B cell (primary cell): ENCODE data around the gene GTF2H4. TPM values are rescaled to one million over a fixed set of nuclear protein-coding genes. Genes with fewer than 3 reads are reported as not detected.

Source experiments
- ATAC-seq: fragments of 200-7000 bp; cut with Tn5 transposase; one replicate; pipeline ENCODE4 v1.10.0; 2021; ENCODE audit warnings: low read depth, mild to moderate bottlenecking, moderate number of reproducible peaks, moderate library complexity
- CTCF ChIA-PET: fragments of 350-600 bp; sonication (Branson Sonifier 250); formaldehyde crosslinking; loops from one replicate; lab custom pipeline; 2021; ENCODE audit warnings: antibody characterized with exemption, inconsistent platforms; lab: Charles Lee
- POLR2A ChIA-PET: fragments of 350-600 bp; sonication (Branson Sonifier 250); formaldehyde crosslinking; loops from one replicate; lab custom pipeline; 2021; ENCODE audit warnings: antibody characterized with exemption; lab: Charles Lee
- DNase-seq: peaks from one replicate; pipeline ENCODE4 v3.0.0; 2013
- H2AFZ ChIP-seq: 2 replicates; pipeline ENCODE4 v1.6.1; 2012; ENCODE audit warnings: mild to moderate bottlenecking, low read depth, low read length; ENCODE audit not compliant: insufficient read depth, poor library complexity, severe bottlenecking
- H3K27ac ChIP-seq, 2 donors: 1 replicate in 1 of 2; 2 replicates in 1 of 2; pipeline ENCODE4 v1.5.1; 2012 to 2013; ENCODE audit warnings: low read length in 2 of 2, mild to moderate bottlenecking in 2 of 2, moderate library complexity in 1 of 2
- H3K27me3 ChIP-seq, 4 experiments: fragments of 200-600 bp in 1 of 4; sonication (generic) in 1 of 4; replicated peaks in 1 of 4; 1 replicate in 2 of 4; 2 replicates in 2 of 4; pipeline versions ENCODE4 v1.6.1 to v1.7.0; 2013 to 2016; ENCODE audit warnings: low read length in 3 of 4, mild to moderate bottlenecking in 2 of 4, mixed read lengths in 1 of 4, moderate library complexity in 1 of 4; ENCODE audit not compliant: insufficient read depth in 4 of 4, control insufficient read depth in 3 of 4; ENCODE audit errors: control extremely low read depth in 1 of 4
- H3K36me3 ChIP-seq, 2 experiments: replicated peaks in 1 of 2; 1 replicate in 1 of 2; 2 replicates in 1 of 2; pipeline versions ENCODE4 v1.6.1 to v1.7.1; 2013; ENCODE audit warnings: low read length in 1 of 2; ENCODE audit not compliant: insufficient read depth in 2 of 2, control insufficient read depth in 1 of 2; ENCODE audit errors: control extremely low read depth in 1 of 2, extremely low read depth in 1 of 2
- H3K4me1 ChIP-seq, 2 donors: fragments of 200-600 bp in 1 of 2; sonication (generic) in 1 of 2; 1 replicate in 1 of 2; 2 replicates in 1 of 2; pipeline versions ENCODE4 v1.5.1 to v1.6.1; 2013 to 2017; ENCODE audit warnings: low read length in 2 of 2; ENCODE audit not compliant: control insufficient read depth in 2 of 2, insufficient read depth in 2 of 2
- H3K4me2 ChIP-seq: replicated peaks from 2 replicates; pipeline ENCODE3; 2012; ENCODE audit warnings: mild to moderate bottlenecking, low read depth, low read length; ENCODE audit not compliant: poor library complexity, severe bottlenecking
- H3K4me3 ChIP-seq, 5 experiments: fragments of 200-600 bp in 1 of 5; sonication (generic) in 1 of 5; 1 replicate in 3 of 5; 2 replicates in 2 of 5; pipeline versions ENCODE4 v1.5.1 to v1.7.0; 2011 to 2016; ENCODE audit warnings: low read length in 4 of 5, mild to moderate bottlenecking in 4 of 5, low read depth in 2 of 5, control low read depth in 1 of 5, moderate library complexity in 1 of 5; ENCODE audit not compliant: insufficient read depth in 1 of 5; ENCODE audit errors: control extremely low read depth in 1 of 5, extremely low read depth in 1 of 5
- H3K79me2 ChIP-seq: fragments of 200-600 bp; sonication (generic); one replicate; pipeline ENCODE4 v1.6.0; 2016; ENCODE audit warnings: low read length; ENCODE audit not compliant: control insufficient read depth, insufficient read depth
- H3K9ac ChIP-seq: fragments of 200-600 bp; sonication (generic); 2 replicates; pipeline ENCODE4 v1.6.1; 2017; ENCODE audit warnings: mild to moderate bottlenecking, low read length, moderate library complexity
- H3K9me3 ChIP-seq, 3 donors: one replicate each; pipeline versions ENCODE4 v1.6.1 to v1.7.1; 2013; ENCODE audit warnings: low read length in 2 of 3; ENCODE audit not compliant: control insufficient read depth in 2 of 3, insufficient read depth in 1 of 3; ENCODE audit errors: control extremely low read depth in 1 of 3
- H4K20me1 ChIP-seq: 2 replicates; pipeline ENCODE4 v1.6.0; 2012; ENCODE audit warnings: mild to moderate bottlenecking, low read length; ENCODE audit not compliant: insufficient read depth, control insufficient read depth, poor library complexity, severe bottlenecking
- H3K27ac Mint-ChIP-seq: one replicate; pipeline ENCODE4 v1.8.0; 2021; ENCODE audit warnings: mixed read lengths
- H3K27me3 Mint-ChIP-seq: one replicate; pipeline ENCODE4 v1.8.0; 2021; ENCODE audit warnings: mixed read lengths
- H3K4me1 Mint-ChIP-seq: one replicate; pipeline ENCODE4 v1.8.0; 2021; ENCODE audit warnings: mixed read lengths
- H3K4me3 Mint-ChIP-seq: one replicate; pipeline ENCODE4 v1.8.0; 2021; ENCODE audit warnings: mixed read lengths
- H3K9me3 Mint-ChIP-seq: one replicate; pipeline ENCODE4 v1.8.0; 2022; ENCODE audit warnings: mixed read lengths; ENCODE audit not compliant: insufficient read depth
- EZH2 ChIP-seq: IDR thresholded peaks from 2 replicates; pipeline ENCODE4 v1.6.1; 2012; ENCODE audit warnings: borderline replicate concordance, low read depth, mild to moderate bottlenecking, moderate library complexity, low read length; ENCODE audit not compliant: insufficient read depth, poor library complexity, severe bottlenecking
- WGBS: methylation state at CpG from one replicate; pipeline ENCODE4 v1.1.5; 2013; ENCODE audit warnings: missing lambda C conversion rate; ENCODE audit not compliant: insufficient coverage; 5-methylcytosine and 5-hydroxymethylcytosine counted together
- intact Hi-C: fragments of 100-400 bp; cut with micrococcal nuclease; formaldehyde crosslinking; loops from one replicate; pipeline ENCODE4 v1.10.0; 2022
- polyA plus RNA-seq: library from polyadenylated mRNA; depleted of rRNA; stranded (reverse); fragments of >200 nt; gene quantifications from 2 replicates; pipeline ENCODE4 v1.2.3, GENCODE V29; 2012
- total RNA-seq, 2 donors: library from RNA; stranded (reverse); fragments of 120-200 nt in 1 of 2; gene quantifications; 1 replicate in 1 of 2; 2 replicates in 1 of 2; pipeline versions ENCODE4 v1.2.3 to v1.2.4, GENCODE V29; 2013 to 2022
- TF ChIP-seq, protein P1 (sequence below): fragments of 200-600 bp; IDR thresholded peaks from one replicate; pipeline ENCODE4 v1.8.0; 2022; ENCODE audit warnings: antibody characterized with exemption, mild to moderate bottlenecking

GTF2H4 gene
- total and polyA plus RNA-seq, 2 donors (not counting 1 experiment from before 2014, with no cell fraction given), result 30.2 to 38.4 TPM

DNA sequence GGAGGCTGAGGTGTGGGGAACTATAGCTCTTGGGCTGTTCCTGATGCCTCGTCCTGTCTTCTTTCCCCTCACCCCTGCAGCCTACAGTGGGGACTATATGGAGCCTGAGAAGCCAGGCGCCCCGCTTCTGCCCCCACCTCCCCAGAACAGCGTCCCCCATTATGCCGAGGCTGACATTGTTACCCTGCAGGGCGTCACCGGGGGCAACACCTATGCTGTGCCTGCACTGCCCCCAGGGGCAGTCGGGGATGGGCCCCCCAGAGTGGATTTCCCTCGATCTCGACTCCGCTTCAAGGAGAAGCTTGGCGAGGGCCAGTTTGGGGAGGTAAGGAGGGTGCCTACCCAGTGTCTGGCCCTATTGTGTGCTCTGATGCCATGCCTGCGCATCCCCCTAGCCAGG is 11.5 kb upstream of the GTF2H4 start:
- no peak overlapping the region for H3K27ac Mint-ChIP-seq
- H3K9me3 Mint-ChIP-seq, result no peaks in the 10 kb centered on the region
- CTCF ChIA-PET, result interaction anchor here (0.8 kb wide), 1 partner anchor 186 kb away, joined by 4 read pairs; no protein-coding TSS in a partner anchor

DNA sequence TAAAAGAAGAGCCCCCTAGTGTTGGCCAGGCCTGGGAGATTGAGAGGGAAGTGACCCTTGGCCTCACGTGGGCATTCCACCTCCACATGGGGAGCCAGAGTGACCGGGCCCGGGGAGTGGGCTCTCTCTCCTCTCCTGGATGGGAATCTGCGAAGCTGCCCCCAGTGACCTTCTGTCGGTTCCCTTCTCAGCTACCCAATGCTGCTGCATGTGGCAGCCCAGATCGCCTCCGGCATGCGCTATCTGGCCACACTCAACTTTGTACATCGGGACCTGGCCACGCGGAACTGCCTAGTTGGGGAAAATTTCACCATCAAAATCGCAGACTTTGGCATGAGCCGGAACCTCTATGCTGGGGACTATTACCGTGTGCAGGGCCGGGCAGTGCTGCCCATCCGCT is 10.1 kb upstream of the GTF2H4 start:
- Mint-ChIP-seq H3K4me1 (peaks cover 11% of the 10 kb centered on the region), H3K27ac (no peak overlapping the region), H3K4me3 (no peak overlapping the region), H3K9me3 (no peaks in the 10 kb centered on the region), H3K27me3 (no peaks in the 10 kb centered on the region)
- Histone ChIP-seq H3K4me3 (no peak overlapping the region), H3K36me3 (peaks cover 0 to 50% of the 10 kb centered on the region in 2 experiments), H3K27me3 (no peaks in the 10 kb centered on the region), H3K4me2 (no peak overlapping the region), H3K79me2 (no peaks in the 10 kb centered on the region), H3K4me1 (peaks cover 8% of the 10 kb centered on the region in 2 donors), H3K9ac (no peak overlapping the region), H3K9me3 (no peaks in the 10 kb centered on the region), H3K27ac (no peak overlapping the region), H2AFZ (no peak overlapping the region), H4K20me1 (peaks cover 12% of the 10 kb centered on the region)
- DNase-seq (no peak), ATAC-seq (no peak)
- CTCF ChIA-PET, result no interaction called here
- WGBS, result 93% methylated on average over 16 of the region's 16 CpGs
- TF ChIP-seq, protein P1, sequence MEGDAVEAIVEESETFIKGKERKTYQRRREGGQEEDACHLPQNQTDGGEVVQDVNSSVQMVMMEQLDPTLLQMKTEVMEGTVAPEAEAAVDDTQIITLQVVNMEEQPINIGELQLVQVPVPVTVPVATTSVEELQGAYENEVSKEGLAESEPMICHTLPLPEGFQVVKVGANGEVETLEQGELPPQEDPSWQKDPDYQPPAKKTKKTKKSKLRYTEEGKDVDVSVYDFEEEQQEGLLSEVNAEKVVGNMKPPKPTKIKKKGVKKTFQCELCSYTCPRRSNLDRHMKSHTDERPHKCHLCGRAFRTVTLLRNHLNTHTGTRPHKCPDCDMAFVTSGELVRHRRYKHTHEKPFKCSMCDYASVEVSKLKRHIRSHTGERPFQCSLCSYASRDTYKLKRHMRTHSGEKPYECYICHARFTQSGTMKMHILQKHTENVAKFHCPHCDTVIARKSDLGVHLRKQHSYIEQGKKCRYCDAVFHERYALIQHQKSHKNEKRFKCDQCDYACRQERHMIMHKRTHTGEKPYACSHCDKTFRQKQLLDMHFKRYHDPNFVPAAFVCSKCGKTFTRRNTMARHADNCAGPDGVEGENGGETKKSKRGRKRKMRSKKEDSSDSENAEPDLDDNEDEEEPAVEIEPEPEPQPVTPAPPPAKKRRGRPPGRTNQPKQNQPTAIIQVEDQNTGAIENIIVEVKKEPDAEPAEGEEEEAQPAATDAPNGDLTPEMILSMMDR, result no peak
- no peak for TF ChIP-seq EZH2
- intact Hi-C loops, result no loop called here
- POLR2A ChIA-PET, result no interaction called here

More for the DNA sequence above, 11.5 kb upstream of the GTF2H4 start:
- Histone ChIP-seq H2AFZ (no peak overlapping the region), H3K4me1 (no peaks in the 10 kb centered on the region), H3K27me3 (no peaks in the 10 kb centered on the region), H3K4me3 (no peak overlapping the region), H3K4me2 (no peak overlapping the region), H4K20me1 (peaks cover 24% of the 10 kb centered on the region), H3K79me2 (peaks cover 7% of the 10 kb centered on the region), H3K36me3 (peaks cover 0 to 62% of the 10 kb centered on the region in 2 experiments), H3K27ac (no peak overlapping the region), H3K9me3 (no peaks in the 10 kb centered on the region), H3K9ac (no peak overlapping the region)
- no peak for TF ChIP-seq EZH2
- TF ChIP-seq, protein P1, result no peak
- Mint-ChIP-seq H3K27me3 (no peaks in the 10 kb centered on the region), H3K4me1 (peaks cover 2% of the 10 kb centered on the region), H3K4me3 (no peak overlapping the region)
- WGBS, result 100% methylated on average over 7 of the region's 13 CpGs
- DNase-seq (no peak), ATAC-seq (no peak)
- POLR2A ChIA-PET, result no interaction called here
- intact Hi-C loops, result no loop called here
